A549 (cell line): ENCODE data around the gene LILRA6.

Experiments
- CTCF ChIP-seq: fragments of >200 bp; sonication (Bioruptor Twin); formaldehyde crosslinking; IDR thresholded peaks from 3 replicates; pipeline ENCODE4 v1.5.1; 2016
- FOXS1 ChIP-seq: fragments of 250-450 bp; sonication (Bioruptor Pico); IDR thresholded peaks from 2 replicates; pipeline ENCODE4 v1.5.0; 2020; ENCODE audit warnings: mild to moderate bottlenecking, moderate library complexity
- HDAC2 ChIP-seq: fragments of 200-600 bp; sonication (generic); IDR thresholded peaks from 2 replicates; pipeline ENCODE4 v1.6.1; 2016
- JUN ChIP-seq, 2 experiments: fragments of >200 bp; sonication (Bioruptor Twin); formaldehyde crosslinking; IDR thresholded peaks; 2 replicates in 1 of 2; 3 replicates in 1 of 2; pipeline ENCODE4 v1.6.1; 2016 to 2017

DNA sequence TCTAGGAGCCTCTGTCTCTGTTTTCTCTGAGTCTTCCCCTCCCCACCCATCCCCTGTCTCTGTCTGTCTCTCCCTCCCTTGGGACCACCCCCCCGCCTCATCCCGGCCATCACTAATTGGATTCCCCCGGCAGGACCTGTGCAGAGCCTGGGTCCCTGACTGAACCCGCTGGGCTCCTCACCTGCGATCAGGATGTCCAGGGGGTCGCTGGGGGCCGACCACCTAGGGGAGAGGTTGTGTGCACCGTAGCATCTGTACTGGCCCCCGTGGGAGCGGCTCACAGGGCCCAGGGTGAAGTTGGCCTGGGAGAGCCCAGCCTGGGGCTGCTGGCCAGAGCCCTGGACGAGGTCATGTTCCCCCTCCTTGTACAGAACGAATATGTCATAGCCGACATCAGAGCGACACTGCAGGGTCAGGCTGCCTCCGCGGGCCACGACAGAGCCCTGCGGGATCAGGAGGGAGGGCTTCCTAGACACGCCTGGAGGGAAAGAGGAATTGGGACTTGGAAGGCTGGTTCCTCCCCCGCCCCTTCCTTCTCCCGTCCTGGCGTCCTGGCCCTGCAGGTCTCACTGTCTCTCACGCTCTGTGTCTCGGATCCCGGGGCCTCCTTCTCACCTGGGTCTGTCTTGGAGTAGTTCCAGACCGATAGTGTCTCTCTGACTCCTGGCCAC lies 12.7 kb upstream of the LILRA6 start:
- TF ChIP-seq HDAC2 (no peak), CTCF (no peak), FOXS1 (CRISPR knock-in tag) (no peak), JUN (IDR thresholded peaks at IDR 0.05) (no peak)
